ENCODE results near the gene CLEC4C.

CLEC4C gene

DNA sequence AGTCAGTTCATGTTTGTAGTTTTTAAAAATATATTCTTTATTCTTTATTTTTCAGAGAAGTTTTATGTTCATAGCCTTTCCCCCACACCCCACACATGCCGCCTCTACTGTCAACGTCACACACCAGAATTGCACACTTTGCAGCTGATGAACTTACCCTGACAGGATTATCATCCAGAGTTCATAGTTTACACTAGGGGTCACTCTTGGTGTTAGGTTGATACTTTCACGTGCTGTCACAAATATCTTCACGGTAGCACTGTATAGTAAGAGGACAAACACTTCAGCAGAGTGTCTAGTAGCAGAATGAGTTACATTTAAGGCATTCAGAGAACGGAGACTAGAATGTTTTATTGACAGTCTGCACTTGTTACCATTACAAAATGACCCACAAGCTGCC is 30.8 kb downstream of the CLEC4C start:
- TF ChIP-seq, protein P1, sequence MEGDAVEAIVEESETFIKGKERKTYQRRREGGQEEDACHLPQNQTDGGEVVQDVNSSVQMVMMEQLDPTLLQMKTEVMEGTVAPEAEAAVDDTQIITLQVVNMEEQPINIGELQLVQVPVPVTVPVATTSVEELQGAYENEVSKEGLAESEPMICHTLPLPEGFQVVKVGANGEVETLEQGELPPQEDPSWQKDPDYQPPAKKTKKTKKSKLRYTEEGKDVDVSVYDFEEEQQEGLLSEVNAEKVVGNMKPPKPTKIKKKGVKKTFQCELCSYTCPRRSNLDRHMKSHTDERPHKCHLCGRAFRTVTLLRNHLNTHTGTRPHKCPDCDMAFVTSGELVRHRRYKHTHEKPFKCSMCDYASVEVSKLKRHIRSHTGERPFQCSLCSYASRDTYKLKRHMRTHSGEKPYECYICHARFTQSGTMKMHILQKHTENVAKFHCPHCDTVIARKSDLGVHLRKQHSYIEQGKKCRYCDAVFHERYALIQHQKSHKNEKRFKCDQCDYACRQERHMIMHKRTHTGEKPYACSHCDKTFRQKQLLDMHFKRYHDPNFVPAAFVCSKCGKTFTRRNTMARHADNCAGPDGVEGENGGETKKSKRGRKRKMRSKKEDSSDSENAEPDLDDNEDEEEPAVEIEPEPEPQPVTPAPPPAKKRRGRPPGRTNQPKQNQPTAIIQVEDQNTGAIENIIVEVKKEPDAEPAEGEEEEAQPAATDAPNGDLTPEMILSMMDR (IDR thresholded peaks at IDR 0.05; ENCODE audit: low read depth, low read length): no peak
- no peak overlapping the region for H3K4me3 ChIP-seq (ENCODE audit: low read depth, low read length)

DNA sequence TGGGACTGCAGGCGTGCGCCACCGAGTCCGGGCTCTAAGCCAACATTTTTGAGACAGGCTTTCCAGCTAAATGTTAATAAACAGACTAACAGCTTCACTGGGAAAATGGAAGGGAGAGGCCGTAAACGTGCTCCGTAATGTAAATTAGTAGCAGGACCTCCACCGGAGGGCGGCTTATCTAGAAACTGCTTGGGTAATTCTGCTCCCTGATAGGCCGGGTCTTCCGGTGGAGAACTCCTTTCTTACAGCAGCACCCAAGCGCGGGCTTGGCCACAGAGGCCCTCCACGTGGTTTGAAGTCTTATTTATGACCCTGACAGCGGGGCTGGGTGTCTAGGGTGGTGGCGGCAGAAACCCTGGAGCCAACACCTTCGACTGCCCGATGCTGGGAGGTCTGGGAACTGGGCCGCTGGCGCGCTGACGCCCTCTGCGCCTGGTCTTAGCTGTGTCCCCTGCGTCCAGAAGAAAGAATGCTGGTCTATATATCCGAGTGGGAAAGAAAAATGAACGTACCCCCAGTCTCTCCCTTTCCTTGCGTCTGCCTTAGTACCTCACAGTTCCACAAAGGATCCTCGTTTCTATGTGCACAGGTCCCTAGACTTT is 34.2 kb downstream of the CLEC4C start:
- TF ChIP-seq, protein P1 (IDR thresholded peaks at IDR 0.05; ENCODE audit: low read depth, low read length): no peak
- H3K4me3 ChIP-seq (ENCODE audit: low read depth, low read length): no peak overlapping the region

GRCh38 chr12:7711133-7711532 is 36.0 kb downstream of the CLEC4C start, which contains the start of gene DPPA3:
Gene DPPA3 (plus strand): TSS chr12:7711433. CDS start chr12:7711571, 138 bp downstream.
- TF ChIP-seq, protein P1 (IDR thresholded peaks at IDR 0.05; ENCODE audit: low read depth, low read length): no peak
- no peak within 1 kb of the TSS for H3K4me3 ChIP-seq (ENCODE audit: low read depth, low read length)

- no peak overlapping the region for H3K4me3 ChIP-seq (ENCODE audit: low read depth, low read length)
- TF ChIP-seq, protein P1 (IDR thresholded peaks at IDR 0.05; ENCODE audit: low read depth, low read length): no peak
Measured at GRCh38 chr12:7709969-7710675, 37.1 kb downstream of the CLEC4C start.

DNA sequence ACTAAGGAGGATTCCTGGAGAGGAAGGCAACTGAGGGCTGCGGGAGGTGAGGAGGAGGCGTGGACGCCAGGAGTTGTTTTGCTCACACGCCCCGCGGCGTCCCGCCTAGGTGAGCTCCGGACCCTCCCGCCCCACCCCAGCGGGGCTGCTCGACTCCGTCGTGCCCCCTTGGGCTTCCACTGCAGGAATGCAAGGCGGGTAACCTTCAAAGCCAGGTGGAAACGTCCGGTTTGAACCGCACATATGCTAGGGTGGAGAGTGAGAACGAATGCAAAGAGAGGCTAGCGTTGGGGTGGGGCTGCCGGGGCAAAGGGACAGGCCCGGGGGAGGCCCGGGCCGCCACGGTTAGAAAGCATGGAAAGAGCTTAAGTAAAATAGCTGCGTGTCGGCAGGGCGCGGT is 41.3 kb downstream of the CLEC4C start:
- H3K4me3 ChIP-seq (ENCODE audit: low read depth, low read length): no peak overlapping the region

DNA sequence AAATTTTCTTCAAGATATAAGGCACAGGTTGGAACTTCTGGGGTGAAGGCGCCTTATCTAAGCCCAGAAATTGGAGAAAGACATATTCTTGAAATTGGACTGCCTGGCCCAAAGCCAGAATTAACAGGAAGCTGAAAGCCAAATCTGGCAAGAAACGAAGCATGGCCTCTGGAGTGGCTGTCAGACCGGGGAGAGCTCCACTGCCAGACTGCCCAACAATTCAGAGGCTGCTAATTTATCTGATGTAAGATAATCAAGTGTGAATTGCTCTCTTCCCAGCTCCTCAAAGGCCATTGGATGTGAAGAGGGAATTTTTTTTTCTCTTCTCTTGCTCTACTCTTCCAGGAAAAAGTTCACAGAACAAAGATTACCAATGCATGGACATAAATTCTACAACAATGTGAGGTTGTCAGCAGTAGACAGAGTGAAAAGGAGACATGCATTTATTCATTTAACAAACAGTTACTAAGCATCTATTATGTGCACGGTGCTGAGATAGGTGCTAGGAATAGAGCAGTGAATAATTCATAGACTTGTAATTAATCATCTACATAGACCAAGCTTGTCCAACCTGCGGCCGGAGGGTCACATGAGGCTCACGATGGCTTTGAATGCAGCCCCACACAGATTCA is 51.5 kb downstream of the CLEC4C start, which contains the start of gene GDF3:
Gene GDF3 (minus strand): TSS at position 210 of the 632 bp plus-strand sequence. CDS start 47 bp downstream, at position 163.
- no peak within 1 kb of the TSS for H3K4me3 ChIP-seq (ENCODE audit: low read depth, low read length)
- TF ChIP-seq, protein P1 (IDR thresholded peaks at IDR 0.05; ENCODE audit: low read depth, low read length): no peak

More for the DNA sequence above, 41.3 kb downstream of the CLEC4C start:
- TF ChIP-seq, protein P1 (IDR thresholded peaks at IDR 0.05; ENCODE audit: low read depth, low read length): no peak

DNA sequence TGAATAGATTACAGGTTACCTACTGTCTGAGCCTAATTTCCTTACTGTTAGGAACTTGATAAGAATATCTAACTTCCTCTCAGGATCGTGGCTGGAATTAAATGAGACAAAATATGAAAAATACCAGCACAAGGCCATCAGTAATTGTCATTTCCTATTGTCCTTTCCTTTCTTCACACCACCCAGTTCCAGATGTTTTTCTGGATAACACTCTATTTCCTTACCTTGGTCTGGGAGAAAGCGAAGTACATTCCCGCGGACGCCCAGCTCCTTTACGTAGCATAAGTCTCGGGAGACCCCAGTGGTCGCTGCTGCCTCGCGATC is 52.0 kb downstream of the CLEC4C start:
- no peak overlapping the region for H3K4me3 ChIP-seq (ENCODE audit: low read depth, low read length)
- TF ChIP-seq, protein P1 (IDR thresholded peaks at IDR 0.05; ENCODE audit: low read depth, low read length): no peak

Data from WI38 (cell line).